Nucleus accumbens (tissue), 56 donors: ENCODE measurements around the gene RALB.

Experiments
- DNase-seq, 56 donors: peaks; one replicate each; lab custom pipeline; 2025; lab: John Stamatoyannopoulos, UW

Gene RALB, protein sequence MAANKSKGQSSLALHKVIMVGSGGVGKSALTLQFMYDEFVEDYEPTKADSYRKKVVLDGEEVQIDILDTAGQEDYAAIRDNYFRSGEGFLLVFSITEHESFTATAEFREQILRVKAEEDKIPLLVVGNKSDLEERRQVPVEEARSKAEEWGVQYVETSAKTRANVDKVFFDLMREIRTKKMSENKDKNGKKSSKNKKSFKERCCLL

DNA sequence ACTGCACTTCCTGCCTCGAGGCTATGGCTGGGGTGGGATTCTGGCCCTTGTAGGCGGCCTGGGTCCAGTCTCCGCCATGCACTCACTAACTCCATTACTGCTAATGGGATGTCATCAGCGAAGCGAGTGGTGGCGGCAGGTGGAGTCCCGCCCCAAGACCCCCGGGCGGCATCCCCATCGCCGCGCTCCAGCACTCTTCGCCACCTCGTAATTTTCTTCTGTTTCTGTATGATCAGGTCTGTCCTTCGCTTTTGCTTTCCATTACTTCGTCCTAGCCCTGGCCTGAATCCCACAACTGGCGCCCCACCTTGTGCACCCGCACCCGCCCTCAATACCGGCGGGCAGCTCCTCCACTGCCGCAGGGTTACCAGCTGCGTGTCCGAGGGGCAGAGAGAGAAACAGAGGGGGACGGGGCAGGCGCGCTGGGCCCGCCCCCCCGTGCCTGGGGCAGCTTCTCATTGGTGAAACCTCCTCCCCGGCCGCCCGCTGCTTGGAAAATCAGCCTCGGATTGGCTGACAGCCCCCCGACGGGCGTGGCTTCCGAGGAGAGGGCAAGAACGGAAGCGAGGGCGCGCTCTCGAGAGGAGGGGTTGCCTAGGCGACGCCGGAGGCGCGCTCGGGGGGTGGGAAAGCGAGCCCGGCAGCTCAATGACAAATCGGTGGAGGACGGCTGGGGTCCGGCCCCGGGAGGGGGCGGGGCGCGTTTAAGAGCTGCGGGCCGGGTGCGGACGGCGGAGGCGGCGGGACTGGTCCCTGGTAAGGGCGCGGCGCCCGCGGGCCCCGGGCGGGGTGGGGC is at the start of gene RALB:
RALB (plus strand) TSS at position 628 of the 796 bp plus-strand sequence. CDS start 25,813 bp downstream, outside the sequence.
- DNase-seq, result peak; percentile 84 to 100 (median 98)

DNA sequence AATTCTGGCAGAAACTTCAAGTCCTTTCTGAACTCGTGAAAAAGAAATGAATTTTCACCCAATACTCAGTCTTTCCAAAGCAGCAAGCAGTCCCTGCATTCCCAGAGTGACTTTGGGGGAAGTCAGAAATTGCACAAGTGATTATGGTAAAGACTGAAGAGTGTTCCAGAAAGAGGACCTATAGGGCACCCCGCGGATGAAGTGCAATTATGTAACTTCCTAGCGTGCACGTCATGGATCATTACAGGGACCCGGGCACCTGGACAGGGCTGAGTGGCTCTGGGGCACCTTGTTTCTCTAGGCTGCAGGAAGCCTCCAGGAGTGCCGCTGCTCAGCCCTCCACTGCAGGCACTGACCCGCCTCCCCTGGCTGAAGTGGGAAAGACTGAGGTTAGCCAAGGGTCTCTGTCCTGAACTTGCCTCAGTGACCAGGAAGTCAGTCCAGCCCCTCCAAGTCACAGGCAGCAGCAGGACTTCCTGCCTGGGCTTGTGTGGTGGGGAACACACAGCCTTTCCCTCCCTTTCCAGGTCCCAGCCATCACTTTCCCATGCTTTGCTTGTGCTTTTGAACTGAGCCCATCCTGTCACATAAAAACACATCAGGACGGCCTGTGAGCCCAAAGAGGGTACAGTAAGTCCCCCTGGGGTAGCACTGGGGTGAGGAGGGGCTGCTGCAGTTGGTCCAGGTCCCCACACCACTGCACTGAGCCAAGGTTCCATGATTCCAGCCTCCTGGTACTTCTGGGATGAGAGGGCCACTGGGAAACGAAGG is 49.2 kb upstream of the RALB start:
- no peak for DNase-seq

DNA sequence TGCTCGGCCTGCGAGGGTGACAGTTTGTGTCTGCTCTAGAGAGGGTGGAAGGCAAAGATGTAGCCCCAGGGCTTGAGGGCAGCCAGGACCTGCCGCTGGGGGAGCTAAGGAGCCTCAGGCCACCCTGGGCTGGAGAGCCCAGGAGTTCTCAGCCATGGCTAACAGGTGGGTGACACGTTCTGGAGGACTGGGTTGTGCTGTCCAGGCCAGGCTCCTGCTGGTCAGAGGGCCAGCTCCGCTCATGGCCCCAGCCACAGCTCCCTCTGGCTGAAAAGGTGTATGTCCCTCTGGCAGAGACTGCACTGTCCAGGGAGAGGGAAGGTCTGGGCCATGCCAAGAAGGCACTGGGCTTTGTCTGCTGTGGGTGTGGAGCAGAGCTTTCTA is 48.6 kb upstream of the RALB start:
- no peak for DNase-seq

DNA sequence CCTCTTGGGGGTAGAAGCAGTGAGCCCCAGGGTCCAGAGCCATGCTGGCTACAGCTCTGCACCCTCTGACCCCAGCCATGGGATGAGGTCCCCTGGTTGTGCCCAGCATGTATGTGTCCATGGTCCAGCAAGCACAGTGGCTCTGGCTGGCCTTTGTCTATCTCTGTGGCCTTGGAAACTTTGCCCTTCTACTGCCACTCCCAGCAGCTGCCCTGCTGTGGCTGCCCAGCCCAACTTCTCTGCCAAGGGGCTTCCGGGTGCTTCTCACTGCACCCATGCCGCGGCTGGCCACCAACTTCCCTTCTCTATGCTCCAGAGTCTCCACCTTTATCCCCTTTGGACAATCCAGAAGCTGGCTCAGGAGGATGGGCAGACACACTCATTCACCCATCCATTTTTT is 48.2 kb upstream of the RALB start:
- no peak for DNase-seq

DNA sequence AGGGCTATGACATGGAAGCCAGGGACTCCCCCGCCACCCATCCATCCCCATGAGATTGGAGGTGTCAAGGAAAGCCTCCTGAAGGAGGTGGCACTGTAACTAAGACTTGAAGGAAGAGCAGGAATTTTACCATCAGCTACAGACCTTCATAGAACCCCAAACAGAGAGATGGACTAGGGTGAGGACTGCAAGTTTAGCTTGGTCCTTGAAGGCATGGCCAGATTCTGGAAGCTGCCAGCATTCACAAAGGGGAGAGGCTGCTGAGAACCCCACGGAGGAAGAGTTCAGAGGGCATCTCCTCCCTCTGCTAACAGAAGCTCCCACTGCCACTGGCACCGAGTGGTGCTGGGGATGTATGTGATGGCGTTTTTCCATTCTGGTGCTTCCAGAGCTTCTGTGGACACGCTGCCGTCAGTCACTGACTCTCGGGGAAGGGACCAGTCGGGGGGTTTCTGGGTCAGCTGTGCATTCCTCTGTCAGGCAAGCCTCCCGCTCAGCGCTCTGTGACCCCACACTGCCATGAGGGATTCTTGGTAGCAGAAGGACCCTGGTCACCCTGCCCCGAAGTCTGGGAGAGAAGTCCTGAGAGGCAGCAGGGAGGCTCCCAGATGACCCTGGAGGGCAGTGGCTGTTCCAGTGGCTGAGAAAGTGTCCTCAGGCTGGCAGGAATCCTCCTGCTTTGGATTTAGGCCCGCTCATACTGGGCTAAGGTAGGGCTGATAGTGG is 47.5 kb upstream of the RALB start:
- no peak for DNase-seq

DNA sequence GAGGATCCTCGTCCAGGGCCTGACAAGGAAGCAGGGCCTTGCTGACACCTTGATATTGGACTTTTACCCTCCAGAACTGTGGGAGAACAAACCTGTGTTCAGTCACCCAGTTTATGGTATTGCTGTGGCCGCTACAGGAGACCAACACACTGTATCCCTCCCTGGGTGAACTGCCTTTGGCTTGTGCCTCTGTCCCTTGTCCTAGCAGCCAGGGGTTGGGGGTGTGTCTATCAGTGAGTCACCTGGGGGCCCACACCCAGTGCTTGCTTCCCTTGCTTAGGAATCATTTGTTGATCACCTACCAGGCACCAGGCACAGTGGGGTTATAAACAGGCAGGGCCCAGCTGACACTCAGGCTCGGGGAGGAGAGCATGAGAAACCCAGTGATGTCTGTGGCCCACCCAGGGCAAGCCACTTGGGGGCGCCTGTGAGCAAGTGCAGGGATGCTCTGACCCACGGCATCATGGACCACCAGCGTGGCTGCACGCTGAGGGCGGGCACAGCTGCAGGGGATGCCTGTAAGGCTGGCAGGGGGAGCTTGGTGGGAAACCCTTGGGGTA is 46.5 kb upstream of the RALB start:
- DNase-seq, result peak in 2 of 56 donors; percentile 4 to 6

DNA sequence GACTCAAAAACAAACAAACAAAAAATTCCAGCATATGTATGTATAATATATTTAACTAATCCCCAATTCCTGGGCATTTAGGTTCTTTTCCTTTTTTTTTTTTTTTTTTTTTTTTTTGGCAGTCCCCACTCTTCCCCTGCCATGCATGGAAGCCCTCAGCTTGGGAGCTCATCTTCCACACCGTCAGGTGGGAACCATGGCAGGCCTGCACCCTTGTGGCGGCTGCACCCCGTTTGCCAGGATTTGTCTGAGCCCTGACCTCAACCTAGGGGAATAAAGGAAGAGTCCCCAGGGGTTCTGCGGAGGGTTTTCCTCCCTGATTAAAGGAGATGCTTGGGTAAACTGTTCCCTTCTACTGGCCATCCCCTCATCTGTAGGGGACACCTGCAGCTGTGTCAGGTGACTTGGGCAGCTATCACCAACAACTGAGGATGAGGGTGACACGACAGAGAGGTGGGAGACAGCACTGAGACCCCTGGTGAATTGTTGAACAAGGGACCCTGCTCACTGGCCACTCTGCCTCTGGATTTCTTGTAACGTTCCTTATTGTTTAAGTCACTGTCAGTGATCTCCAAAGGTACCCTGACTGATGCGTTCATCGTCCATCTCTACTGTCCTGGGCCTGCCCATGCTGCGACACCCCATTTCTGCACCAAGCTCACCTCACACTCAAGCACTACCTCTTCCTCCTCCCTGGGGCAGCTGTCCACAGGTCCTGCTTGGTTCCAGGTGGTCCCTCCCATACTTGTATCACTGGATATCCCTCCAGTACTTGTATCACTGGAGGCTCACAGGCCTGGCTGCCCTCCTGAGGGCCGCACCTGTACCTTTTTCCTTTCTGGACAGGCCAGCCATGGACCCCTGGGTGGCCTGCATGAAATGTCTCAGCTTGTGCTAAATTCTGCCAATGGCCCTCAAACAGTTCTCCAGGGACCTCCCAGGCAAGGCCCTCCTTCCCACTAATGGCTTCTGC is 44.0 kb upstream of the RALB start:
- DNase-seq, result no peak

DNA sequence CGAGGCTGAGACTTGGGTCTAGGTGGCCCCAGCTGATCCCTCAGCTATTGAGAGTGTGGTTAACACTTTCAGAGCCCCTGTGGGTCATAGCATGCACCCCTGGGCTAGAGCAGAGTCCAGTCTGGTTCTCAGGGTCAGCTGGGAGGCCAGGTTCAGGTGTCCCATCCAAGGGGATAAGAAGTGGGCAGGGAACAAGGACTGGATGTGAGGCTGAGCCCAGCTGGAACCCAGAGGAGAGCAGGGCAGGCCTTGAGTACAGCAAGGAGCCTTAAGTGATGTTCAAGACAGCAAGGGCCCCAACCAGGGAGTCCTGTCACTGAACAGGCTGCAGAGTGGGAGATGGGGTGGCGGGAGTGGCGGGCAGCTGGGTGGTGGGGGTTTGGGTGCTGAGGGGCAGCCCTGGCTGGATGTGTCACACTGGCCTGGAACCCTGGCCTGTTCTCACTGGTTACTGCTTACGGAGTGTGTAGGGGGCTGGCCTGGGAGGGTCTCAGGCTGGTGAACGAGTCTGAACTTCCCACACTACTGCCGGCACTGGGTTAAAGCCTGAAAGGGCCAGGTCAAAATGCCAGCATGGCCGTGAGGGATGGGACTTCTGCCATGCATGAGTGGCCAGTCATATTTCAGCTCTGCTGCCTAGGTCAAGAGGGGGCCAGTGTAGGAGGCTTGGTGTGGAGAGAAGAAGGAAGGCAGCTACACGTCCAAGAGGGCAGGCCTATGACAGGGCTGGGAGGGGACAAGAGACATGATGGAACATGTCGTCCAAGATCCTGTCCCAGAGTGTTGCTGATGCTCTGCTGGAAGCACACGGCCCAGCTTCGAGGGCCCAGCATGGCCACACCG is 43.0 kb upstream of the RALB start:
- no peak for DNase-seq

DNA sequence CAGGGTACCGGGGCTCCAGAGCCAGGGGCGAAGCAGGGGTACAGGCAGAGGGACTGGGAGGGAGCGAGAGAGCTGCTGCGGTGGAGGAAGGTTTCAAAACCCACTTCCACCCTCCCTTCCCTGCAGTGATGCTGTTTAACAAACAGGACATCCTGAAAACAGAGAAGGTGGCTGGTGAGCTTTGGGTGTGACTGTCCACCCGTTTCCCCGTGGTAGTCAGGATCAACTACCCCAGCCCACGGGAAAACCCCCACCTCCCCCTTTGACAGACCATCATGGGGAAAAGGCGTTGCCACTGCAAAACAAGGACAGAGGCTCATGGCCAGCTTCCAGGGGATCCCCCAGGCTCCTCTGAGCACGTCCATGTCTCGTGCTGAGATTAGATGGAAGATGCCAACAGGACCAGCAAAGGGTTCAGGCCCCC is 42.4 kb upstream of the RALB start:
- no peak for DNase-seq

DNA sequence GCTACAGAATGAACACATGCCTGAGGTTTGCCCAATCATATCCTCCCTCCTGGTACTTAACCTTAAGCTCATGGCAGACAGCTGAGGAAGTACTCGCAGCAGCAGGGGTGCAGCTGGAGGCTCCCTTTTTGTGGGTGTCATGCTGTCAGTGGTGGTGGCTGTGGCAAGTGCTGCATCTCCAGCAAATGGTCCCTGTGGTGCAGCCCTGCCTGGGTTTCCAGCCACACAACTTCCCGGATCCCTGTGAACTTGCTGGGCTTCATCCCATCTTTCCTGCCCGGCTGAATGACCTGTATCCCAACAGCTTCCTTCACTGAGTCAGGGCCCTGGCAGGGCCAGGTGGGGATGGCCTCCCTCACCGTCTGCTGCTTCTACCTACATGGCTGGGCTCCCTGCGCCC is 34.5 kb upstream of the RALB start:
- DNase-seq, result no peak

DNA sequence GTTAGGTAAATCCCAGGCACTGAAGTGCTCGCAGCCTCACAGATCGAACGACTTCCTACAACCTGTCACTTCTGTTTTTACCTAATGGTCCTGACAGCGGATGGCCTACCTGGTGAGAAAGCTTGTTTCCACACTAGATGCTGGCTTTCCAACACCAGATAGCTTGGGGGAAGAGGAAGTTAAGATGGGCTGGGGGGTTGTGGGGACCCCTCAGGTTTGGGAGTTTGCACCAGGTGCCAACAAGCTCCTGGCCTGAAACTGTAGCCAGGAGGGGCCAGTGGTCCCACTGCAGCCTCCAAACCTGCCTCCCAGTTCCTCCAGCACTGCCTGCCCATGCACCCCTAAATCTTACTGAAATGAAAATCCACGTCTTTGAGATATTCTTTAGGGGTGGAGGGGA is 33.4 kb upstream of the RALB start:
- no peak for DNase-seq

DNA sequence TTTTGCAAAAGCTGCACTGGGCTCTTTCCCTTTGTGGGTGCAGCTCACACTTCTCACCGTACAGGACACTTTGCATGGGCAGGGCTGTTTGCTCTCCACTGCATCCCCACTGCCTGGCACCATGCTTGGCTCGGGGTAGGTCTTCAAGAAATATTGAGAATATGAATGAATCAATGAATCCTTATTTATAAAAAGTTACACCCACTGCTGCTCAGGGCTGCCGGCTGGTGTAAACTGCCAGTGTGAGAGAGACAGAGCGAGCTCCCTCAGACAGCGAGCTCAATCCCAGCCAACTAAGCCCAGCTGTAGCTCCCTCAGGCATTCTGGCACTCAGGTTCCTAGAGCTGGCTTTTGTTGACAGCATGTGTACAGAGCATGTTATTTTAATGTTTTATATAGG is 32.9 kb upstream of the RALB start:
- no peak for DNase-seq

DNA sequence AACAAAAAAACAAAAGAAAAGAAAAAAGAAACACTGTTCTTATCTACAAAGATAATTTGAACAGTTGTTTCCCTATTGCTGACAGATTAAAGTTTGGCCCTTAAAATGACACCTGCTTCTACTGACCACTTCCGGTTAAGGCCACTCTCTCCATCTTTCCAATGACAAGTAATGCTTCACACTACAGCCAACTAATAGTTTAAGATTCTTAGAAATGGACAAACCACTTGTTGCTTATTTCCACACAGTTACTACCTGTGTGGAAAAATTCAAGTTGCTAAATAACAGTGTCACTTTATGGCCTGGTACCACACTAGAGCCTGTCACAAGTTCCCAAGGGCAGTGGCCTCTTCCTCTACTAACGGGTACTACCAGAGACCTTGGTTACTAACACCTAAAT is 31.9 kb upstream of the RALB start:
- DNase-seq, result no peak

DNA sequence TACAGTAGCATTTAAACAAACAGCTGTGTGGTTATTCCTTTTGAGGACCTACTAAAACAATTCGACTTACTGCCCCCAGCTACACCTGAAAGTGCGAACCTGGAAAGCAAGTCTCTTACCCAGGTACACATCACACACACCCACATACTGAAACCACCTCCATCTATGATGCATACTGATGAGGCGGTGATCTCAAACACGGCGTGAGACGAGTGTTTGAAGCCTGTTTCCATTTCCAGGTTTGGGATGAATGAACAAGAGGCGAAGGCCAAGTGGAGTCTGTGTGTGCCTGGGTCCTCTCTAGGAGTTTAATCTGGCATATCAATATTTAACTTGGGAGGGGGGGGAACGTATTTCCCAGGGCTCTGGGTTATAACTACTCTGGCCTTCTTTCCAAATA is 31.0 kb upstream of the RALB start:
- DNase-seq, result no peak

DNA sequence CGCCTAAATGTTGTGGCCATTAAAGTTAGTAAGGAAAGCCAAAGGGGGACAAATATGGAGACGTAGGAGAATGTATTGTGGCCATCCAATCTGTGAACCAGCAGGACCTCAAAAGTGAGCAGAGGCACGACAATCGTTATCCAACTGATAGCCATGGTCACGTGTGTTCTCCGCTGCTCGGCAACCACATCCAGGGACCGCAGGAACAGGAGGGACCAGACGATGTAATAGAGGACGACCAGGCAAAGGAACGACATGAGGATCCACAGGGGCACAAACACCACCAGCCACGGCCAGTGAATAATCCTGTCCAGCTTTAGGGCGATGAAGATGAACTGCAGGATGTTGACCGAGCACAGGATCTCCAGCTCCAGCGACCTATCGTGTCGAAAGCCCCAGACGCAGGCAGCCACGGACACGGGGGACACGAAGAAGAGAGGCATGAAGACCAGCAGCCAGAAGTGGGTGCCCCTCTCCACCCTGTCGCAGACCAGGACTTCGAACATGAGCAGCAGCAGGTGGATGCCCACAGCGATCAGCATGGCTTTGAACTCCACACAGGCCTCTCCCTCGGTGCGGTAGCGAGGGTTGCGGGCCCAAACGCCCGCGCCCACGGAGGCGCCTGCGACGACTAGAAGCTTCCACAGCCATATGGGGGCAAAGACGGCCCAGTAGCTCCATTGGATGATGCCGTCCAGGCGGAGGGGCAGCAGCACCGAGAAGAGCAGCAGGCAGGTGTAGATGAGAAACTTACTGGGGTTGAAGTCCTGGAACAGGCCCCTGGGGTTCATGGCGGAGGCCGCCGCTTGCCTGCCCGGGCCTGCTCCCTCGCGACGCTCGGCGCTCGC is 30.2 kb upstream of the RALB start:
- DNase-seq, result peak in 1 of 56 donors; percentile 43

DNA sequence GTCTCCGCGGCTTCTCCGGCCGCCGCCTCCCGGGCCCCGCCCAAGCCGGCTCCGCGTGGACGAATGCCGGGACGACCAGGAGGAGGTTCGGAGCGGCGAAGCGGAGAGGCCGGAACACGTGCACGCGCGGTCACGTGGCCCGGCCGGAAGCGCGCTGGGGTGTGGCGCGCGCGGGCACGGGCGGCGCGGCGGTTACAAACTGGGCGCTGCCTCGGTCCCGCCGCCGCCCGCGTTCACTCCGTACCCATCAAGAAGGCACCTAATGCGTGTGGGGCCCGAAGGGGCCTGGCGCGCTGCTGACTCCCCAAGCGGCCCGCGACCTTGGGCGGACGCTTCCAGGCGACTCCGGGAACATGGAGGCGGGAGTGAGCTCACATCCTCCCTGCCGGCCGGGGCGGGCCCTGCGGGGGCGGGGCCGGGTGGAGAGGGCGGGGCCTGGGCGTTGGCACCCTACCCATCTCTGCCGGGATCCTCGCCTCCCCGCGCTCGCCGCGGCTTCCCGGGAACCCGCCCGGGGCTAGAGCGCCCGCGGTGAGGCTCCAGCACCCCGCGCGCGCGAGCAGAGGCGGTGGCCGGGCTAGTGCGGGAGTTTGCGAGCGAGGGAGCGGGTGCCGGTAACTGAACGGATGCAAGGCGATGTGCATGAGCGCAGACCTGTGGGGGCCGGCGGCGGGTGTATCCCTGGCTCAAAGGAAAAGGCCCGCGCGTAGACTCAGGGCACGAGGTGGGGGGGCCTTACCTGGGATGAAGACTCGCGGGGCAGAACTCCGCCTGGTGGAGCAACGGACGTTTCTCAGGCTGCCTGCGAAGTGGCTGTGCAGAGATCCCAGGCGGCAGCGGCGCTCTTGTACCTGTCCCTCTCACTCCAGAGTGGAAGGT is 29.4 kb upstream of the RALB start, which contains the start of gene TMEM185B:
TMEM185B (minus strand) TSS at position 367 of the 879 bp plus-strand sequence. CDS start 424 bp downstream, outside the sequence.
- peak; percentile 25 to 93 (median 82) for DNase-seq
